Measurements from ENCODE around the gene TTYH2.

Gene TTYH2

DNA sequence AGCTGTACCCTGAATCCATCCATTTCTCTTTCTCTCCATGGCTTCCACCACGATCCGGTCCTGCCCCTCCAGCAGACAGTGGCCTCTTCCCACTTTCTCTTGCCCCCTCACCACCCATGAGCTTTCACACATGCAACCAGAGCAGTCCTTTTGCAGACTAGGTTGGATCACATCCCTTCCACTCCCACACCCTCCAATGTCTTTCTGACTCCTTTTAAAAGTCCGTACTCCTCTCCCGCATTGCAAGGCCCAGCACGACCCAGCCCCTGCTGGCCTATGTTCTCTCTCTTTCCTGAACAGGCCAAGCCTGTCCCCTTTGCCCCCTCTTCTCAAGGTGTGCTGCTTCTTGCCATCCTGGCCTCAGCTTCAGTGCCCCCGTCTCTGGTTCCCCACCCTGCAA is 38.2 kb downstream of the TTYH2 start:
- H3K36me3 ChIP-seq: peaks cover 0 to 54% (median 0%) of the 10 kb centered on the region in 3 donors
- TF ChIP-seq, protein P1, sequence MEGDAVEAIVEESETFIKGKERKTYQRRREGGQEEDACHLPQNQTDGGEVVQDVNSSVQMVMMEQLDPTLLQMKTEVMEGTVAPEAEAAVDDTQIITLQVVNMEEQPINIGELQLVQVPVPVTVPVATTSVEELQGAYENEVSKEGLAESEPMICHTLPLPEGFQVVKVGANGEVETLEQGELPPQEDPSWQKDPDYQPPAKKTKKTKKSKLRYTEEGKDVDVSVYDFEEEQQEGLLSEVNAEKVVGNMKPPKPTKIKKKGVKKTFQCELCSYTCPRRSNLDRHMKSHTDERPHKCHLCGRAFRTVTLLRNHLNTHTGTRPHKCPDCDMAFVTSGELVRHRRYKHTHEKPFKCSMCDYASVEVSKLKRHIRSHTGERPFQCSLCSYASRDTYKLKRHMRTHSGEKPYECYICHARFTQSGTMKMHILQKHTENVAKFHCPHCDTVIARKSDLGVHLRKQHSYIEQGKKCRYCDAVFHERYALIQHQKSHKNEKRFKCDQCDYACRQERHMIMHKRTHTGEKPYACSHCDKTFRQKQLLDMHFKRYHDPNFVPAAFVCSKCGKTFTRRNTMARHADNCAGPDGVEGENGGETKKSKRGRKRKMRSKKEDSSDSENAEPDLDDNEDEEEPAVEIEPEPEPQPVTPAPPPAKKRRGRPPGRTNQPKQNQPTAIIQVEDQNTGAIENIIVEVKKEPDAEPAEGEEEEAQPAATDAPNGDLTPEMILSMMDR (IDR thresholded peaks at IDR 0.05): no peak
- no peak overlapping the region for H3K4me3 ChIP-seq
- H3K9me3 ChIP-seq: no peaks in the 10 kb centered on the region
- H3K27me3 ChIP-seq: no peaks in the 10 kb centered on the region
- intact Hi-C loops (cut with DNase I; ENCODE audit: low total_unique reads): no loop called here
- DNase-seq: no peak
- H3K27ac ChIP-seq: no peak overlapping the region
- H3K4me1 ChIP-seq: no peaks in the 10 kb centered on the region

DNA sequence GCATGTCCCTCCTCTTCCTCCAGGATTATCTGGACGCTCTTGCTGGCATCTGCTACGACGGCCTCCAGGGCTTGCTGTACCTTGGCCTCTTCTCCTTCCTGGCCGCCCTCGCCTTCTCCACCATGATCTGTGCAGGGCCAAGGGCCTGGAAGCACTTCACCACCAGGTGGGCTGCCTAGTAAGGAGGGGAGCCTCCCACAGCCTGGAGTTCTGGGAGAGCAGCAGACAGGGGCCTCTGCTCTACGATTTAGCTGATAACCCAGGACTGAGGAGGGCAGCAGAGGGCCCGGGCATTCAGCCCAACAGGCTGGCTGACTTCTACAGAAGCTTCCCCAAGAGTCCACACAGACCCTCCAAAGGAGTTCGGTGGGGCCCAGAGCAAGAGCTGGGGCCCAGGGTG is 38.8 kb downstream of the TTYH2 start:
- peaks cover 0 to 59% (median 0%) of the 10 kb centered on the region in 3 donors for H3K36me3 ChIP-seq
- TF ChIP-seq, protein P1 (IDR thresholded peaks at IDR 0.05): no peak
- H3K4me1 ChIP-seq: no peaks in the 10 kb centered on the region
- intact Hi-C loops (cut with DNase I; ENCODE audit: low total_unique reads): no loop called here
- DNase-seq: no peak
- H3K27me3 ChIP-seq: no peaks in the 10 kb centered on the region
- H3K27ac ChIP-seq: no peak overlapping the region
- H3K4me3 ChIP-seq: no peak overlapping the region
- H3K9me3 ChIP-seq: no peaks in the 10 kb centered on the region

DNA sequence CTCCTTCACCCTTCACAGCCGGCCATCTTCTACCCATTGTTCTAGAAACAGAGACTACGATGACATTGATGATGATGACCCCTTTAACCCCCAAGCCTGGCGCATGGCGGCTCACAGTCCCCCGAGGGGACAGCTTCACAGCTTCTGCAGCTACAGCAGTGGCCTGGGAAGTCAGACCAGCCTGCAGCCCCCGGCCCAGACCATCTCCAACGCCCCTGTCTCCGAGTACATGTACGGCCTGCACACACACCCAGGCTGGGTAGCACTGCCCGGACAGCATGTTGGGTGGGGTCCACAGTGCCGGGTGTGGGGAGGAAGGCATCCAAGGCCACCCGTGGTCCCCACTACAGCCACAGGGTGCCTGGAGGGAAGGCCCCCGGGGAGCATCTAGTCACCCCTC is 39.7 kb downstream of the TTYH2 start:
- no peak for DNase-seq
- no peak overlapping the region for H3K27ac ChIP-seq
- TF ChIP-seq, protein P1 (IDR thresholded peaks at IDR 0.05): no peak
- H3K4me1 ChIP-seq: no peaks in the 10 kb centered on the region
- H3K36me3 ChIP-seq: peaks cover 0 to 66% (median 0%) of the 10 kb centered on the region in 3 donors
- no peaks in the 10 kb centered on the region for H3K9me3 ChIP-seq
- intact Hi-C loops (cut with DNase I; ENCODE audit: low total_unique reads): no loop called here
- H3K27me3 ChIP-seq: no peaks in the 10 kb centered on the region
- no peak overlapping the region for H3K4me3 ChIP-seq

DNA sequence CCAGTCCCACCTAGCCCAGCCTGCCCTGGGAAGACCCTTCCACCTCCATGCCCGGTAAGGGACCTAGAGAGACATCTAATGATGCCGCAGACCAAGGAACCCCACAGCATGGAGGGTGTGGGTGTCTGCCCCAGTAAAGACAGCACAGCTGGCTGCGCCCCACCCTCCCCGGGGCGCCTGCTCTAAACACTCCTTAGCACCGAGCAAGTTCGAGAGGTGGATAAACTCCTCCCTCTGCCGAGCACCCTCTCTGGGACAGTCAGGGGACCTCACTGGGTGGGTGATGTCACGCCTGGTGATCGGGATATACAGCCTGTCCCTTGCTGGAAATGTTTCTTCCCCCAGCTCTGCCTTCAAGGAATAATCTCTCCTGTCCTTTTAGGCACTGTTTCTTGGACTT is 43.9 kb downstream of the TTYH2 start:
- TF ChIP-seq, protein P1 (IDR thresholded peaks at IDR 0.05): no peak
- H3K27ac ChIP-seq: no peak overlapping the region
- no peaks in the 10 kb centered on the region for H3K9me3 ChIP-seq
- H3K4me1 ChIP-seq: no peaks in the 10 kb centered on the region
- H3K36me3 ChIP-seq: peaks cover 0 to 61% (median 7%) of the 10 kb centered on the region in 3 donors
- no peak overlapping the region for H3K4me3 ChIP-seq
- H3K27me3 ChIP-seq: no peaks in the 10 kb centered on the region
- DNase-seq: no peak
- intact Hi-C loops (cut with DNase I; ENCODE audit: low total_unique reads): no loop called here

DNA sequence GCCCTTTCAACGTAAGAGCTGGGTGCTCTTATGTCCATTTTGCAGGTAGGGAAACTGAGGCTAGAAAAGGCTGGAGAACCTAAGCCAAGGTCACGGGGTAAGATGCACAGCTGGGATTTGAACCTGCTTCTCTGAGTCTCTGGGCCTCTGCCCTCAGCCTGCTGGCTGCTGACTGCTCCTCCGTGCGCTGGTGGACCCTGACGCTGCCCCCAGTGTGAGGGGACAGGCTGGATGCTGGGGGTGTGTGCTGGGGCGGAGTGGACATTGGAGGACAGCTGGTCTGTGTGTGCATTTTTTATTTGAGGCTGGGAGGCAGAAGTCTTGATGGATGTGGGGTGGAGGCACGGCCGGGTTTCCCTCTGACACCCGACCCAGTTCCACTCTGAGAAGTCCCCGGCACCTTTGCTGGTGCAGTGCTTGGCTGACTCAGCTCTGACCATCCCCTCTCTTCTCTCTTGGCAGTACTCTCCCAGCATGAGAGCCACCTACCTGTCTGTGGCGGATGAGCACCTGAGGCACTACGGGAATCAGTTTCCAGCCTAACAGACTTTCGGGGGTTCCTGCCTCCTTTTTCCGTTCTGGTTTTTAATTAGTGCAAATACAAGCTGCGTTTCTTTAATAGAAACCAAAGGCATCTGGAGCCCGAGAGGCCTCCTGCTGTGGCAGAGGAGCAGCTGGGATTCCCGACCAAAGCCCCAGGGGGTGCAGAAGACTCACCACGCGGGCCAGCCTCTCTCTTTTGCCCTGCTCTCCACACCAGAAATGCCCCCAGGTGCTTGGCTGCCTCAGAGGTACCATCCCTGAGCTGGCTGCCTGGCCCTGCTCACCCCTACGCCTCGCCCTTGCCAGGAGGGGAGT is 46.5 kb downstream of the TTYH2 start:
- Histone ChIP-seq H3K36me3 (peaks cover 0 to 40% (median 7%) of the 10 kb centered on the region in 3 donors), H3K9me3 (no peaks in the 10 kb centered on the region), H3K27ac (no peak overlapping the region), H3K27me3 (no peaks in the 10 kb centered on the region), H3K4me1 (no peaks in the 10 kb centered on the region), H3K4me3 (no peak overlapping the region)
- TF ChIP-seq, protein P1 (IDR thresholded peaks at IDR 0.05): no peak
- intact Hi-C loops (cut with DNase I; ENCODE audit: low total_unique reads): no loop called here
- no peak for DNase-seq
